Activated naive CD4-positive, alpha-beta T cell treated with anti-CD3 and anti-CD28 coated beads, Interleukin-2, amount 10 ng/mL, durations not matched to agents 7 days and 5 days (primary cell): ENCODE measurements around the gene PRRX1.

Source experiments
- CTCF ChIA-PET: fragments of 350-600 bp; sonication (Branson Sonifier 250); formaldehyde crosslinking; loops from one replicate; lab custom pipeline; 2021; ENCODE audit warnings: antibody characterized with exemption; lab: Charles Lee
- DNase-seq: peaks from one replicate; pipeline ENCODE4 v3.0.0-alpha.2; 2020
- H3K27ac Mint-ChIP-seq: one replicate; pipeline ENCODE4 v1.8.0; 2021; ENCODE audit warnings: mild to moderate bottlenecking, moderate library complexity, mixed read lengths
- H3K27me3 Mint-ChIP-seq: one replicate; pipeline ENCODE4 v1.8.0; 2021; ENCODE audit warnings: mild to moderate bottlenecking, mixed read lengths
- H3K36me3 Mint-ChIP-seq: one replicate; pipeline ENCODE4 v1.8.0; 2021; ENCODE audit warnings: mixed read lengths
- H3K4me1 Mint-ChIP-seq: one replicate; pipeline ENCODE4 v1.8.0; 2021; ENCODE audit warnings: mixed read lengths
- H3K4me3 Mint-ChIP-seq: one replicate; pipeline ENCODE4 v1.8.0; 2021; ENCODE audit warnings: mild to moderate bottlenecking, moderate library complexity, mixed read lengths
- H3K9me3 Mint-ChIP-seq: one replicate; pipeline ENCODE4 v1.8.0; 2021; ENCODE audit warnings: mixed read lengths

The PRRX1 gene

DNA sequence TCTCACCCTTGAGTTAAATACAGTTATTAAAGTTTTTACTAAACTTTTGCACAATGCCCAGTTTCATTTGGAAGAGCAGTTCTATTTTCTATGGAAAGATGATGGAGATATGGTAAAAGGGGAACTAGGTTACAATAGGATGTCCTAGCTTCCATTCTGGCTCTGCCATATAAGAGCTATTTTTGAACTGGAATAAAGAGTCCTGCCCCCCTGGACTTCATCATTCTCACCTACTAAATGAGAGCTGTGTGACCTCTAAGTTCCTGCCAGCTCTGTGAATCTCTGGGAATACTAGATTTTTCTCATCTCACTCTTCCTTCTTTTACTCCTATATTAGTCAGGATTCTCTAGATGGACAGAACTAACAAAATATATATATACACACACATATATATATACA, 106.3 kb downstream of the PRRX1 start:
- Mint-ChIP-seq H3K4me3 (no peak overlapping the region), H3K27ac (no peak overlapping the region), H3K27me3 (no peaks in the 10 kb centered on the region), H3K9me3 (no peaks in the 10 kb centered on the region), H3K4me1 (no peaks in the 10 kb centered on the region), H3K36me3 (no peaks in the 10 kb centered on the region)
- no peak for DNase-seq
- CTCF ChIA-PET: no interaction called here

DNA sequence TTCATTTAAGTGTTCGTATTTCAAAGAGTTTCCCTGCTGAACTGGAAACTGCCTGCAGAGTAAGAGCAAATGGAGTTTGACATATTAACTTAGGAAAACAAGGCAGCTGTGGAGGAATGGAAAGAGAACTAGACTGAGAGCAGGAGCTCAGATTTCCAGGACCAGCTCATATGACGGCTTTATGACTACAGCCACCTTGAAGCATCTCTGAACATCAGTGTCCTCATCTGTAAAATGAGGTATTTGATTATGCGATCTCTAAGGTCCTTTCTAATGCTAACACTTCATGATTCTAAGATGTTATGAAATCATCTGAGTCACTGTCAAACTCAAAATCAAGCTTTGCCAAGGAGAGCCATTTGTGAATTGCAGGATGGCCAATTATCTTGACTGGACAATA, 112.3 kb downstream of the PRRX1 start:
- CTCF ChIA-PET: no interaction called here
- Mint-ChIP-seq H3K27me3 (no peaks in the 10 kb centered on the region), H3K9me3 (peaks cover 4% of the 10 kb centered on the region), H3K27ac (no peak overlapping the region), H3K36me3 (no peaks in the 10 kb centered on the region), H3K4me3 (no peak overlapping the region), H3K4me1 (no peaks in the 10 kb centered on the region)
- no peak for DNase-seq

DNA sequence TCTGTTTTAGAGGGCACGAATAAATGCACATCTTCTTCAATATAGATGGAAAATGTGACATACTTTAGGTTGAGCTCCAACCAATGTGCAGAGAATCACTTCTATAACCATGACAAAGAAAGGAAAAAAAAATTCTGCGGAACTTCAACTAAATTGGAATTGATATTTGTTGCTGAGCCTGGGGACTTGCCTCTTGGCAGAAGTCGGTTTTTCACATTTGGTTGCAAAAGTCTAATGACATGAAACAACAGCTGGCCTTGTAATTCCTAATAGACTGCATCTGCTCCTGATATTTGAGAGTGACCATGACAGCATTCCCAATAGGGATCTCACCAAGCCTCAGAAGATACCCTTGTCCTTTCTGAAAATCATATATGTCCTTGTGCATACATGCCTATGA, 112.8 kb downstream of the PRRX1 start:
- CTCF ChIA-PET: no interaction called here
- no peak overlapping the region for H3K27ac Mint-ChIP-seq
- H3K36me3 Mint-ChIP-seq: no peaks in the 10 kb centered on the region
- H3K4me1 Mint-ChIP-seq: no peaks in the 10 kb centered on the region
- H3K4me3 Mint-ChIP-seq: no peak overlapping the region
- H3K9me3 Mint-ChIP-seq: peaks cover 4% of the 10 kb centered on the region
- no peaks in the 10 kb centered on the region for H3K27me3 Mint-ChIP-seq
- DNase-seq: no peak
